Endothelial cell (in vitro differentiated cells): ENCODE results near the gene MAP2K7. TPM values are rescaled to one million over a fixed set of nuclear protein-coding genes. Genes with fewer than 3 reads are reported as not detected.
A peak's percentile ranks its signal among the peaks of the same experiment; 100 is the strongest.
"Not testable (repeated sequence)": the region's sequence is repeated elsewhere in the genome, so short reads cannot be mapped to it uniquely, and the experiment has no call there.

Source experiments
- DNase-seq: peaks from one replicate; pipeline ENCODE4 v3.0.0; 2021; ENCODE audit warnings: low spot score
- H3K27ac Mint-ChIP-seq: one replicate; pipeline ENCODE4 v1.8.0; 2021; ENCODE audit warnings: mixed read lengths, inconsistent platforms; ENCODE audit not compliant: unreplicated experiment
- H3K27me3 Mint-ChIP-seq: one replicate; pipeline ENCODE4 v1.8.0; 2021; ENCODE audit warnings: mild to moderate bottlenecking, moderate library complexity, mixed read lengths, inconsistent platforms; ENCODE audit not compliant: unreplicated experiment
- H3K36me3 Mint-ChIP-seq: one replicate; pipeline ENCODE4 v1.8.0; 2021; ENCODE audit warnings: mild to moderate bottlenecking, low read depth, mixed read lengths, inconsistent platforms; ENCODE audit not compliant: unreplicated experiment
- H3K4me1 Mint-ChIP-seq: one replicate; pipeline ENCODE4 v1.8.0; 2021; ENCODE audit warnings: mild to moderate bottlenecking, mixed read lengths, inconsistent platforms; ENCODE audit not compliant: unreplicated experiment
- H3K4me3 Mint-ChIP-seq: one replicate; pipeline ENCODE4 v1.8.0; 2021; ENCODE audit warnings: mild to moderate bottlenecking, mixed read lengths, inconsistent platforms; ENCODE audit not compliant: unreplicated experiment
- H3K9me3 Mint-ChIP-seq: one replicate; pipeline ENCODE4 v1.8.0; 2021; ENCODE audit warnings: mixed read lengths, inconsistent platforms; ENCODE audit not compliant: unreplicated experiment
- total RNA-seq: library from RNA; stranded (reverse); fragmentation: NEBNext Ultra II Directional; extraction: Animal tissue kit (Norgen Biotek cat#: 25700); gene quantifications from one replicate; pipeline ENCODE4 v1.2.1, GENCODE V29; 2021; ENCODE audit not compliant: unreplicated experiment
- TF ChIP-seq, protein P1 (sequence below): fragments of 200-600 bp; sonication (generic); IDR thresholded peaks from one replicate; pipeline ENCODE4 v1.5.0; 2021; ENCODE audit warnings: antibody characterized with exemption; ENCODE audit not compliant: unreplicated experiment

The MAP2K7 gene
- total RNA-seq, 1 donor from 2014 or later: 31.1 TPM

DNA sequence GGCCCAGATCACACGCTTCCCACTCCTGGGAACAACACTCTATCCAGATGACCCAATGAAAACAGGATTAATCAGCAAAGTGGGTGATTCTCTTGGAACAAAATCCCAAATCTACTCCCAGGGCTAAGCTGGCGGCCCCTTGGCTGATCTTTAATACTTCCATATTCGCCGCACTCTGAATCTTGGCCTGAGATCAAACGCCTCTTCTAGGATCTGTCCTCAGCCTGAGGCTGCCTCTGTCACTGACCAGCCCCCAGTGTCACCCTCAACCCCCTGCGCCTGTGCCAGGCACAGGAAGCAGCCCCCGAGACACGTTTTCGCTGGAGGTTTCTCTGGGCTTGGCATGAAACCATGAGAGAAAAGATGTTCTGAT is 24.6 kb downstream of the MAP2K7 start:
- Mint-ChIP-seq H3K27me3 (peaks cover 14% of the 10 kb centered on the region), H3K27ac (peak overlapping the region; percentile 81), H3K4me1 (peaks cover 4% of the 10 kb centered on the region), H3K4me3 (peak overlapping the region; percentile 84), H3K36me3 (peaks cover 4% of the 10 kb centered on the region), H3K9me3 (no peaks in the 10 kb centered on the region)
- no peak for DNase-seq
- TF ChIP-seq, protein P1, sequence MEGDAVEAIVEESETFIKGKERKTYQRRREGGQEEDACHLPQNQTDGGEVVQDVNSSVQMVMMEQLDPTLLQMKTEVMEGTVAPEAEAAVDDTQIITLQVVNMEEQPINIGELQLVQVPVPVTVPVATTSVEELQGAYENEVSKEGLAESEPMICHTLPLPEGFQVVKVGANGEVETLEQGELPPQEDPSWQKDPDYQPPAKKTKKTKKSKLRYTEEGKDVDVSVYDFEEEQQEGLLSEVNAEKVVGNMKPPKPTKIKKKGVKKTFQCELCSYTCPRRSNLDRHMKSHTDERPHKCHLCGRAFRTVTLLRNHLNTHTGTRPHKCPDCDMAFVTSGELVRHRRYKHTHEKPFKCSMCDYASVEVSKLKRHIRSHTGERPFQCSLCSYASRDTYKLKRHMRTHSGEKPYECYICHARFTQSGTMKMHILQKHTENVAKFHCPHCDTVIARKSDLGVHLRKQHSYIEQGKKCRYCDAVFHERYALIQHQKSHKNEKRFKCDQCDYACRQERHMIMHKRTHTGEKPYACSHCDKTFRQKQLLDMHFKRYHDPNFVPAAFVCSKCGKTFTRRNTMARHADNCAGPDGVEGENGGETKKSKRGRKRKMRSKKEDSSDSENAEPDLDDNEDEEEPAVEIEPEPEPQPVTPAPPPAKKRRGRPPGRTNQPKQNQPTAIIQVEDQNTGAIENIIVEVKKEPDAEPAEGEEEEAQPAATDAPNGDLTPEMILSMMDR: no peak

GRCh38 chr19:7928741-7929701 is 25.3 kb downstream of the MAP2K7 start:
- peak overlapping the region; percentile 84 for H3K4me3 Mint-ChIP-seq
- no peaks in the 10 kb centered on the region for H3K9me3 Mint-ChIP-seq
- peaks cover 4% of the 10 kb centered on the region for H3K4me1 Mint-ChIP-seq
- H3K27me3 Mint-ChIP-seq: peaks cover 13% of the 10 kb centered on the region
- TF ChIP-seq, protein P1: peak; percentile 60
- H3K36me3 Mint-ChIP-seq: peaks cover 4% of the 10 kb centered on the region
- H3K27ac Mint-ChIP-seq: peak overlapping the region; percentile 48
- DNase-seq: peak; percentile 79

DNA sequence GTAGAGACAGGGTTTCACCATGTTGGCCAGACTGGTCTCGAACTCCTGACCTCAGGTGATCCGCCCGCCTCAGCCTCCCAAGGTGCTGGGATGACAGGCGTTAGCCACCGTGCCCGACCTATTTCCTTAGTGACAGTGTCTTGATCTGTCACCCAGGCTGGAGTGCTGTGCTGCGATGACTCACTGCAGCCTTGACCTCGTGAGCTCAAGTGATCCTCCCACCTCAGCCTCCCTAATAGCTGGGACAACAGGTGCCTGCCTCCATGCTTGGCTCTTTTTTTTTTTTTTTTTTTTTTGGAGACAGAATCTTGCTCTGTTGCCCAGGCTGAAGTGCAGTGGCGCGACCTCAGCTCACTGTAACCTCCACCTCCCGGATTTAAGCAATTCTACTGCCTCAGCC is 26.4 kb downstream of the MAP2K7 start:
- H3K4me1 Mint-ChIP-seq, H3K4me3 Mint-ChIP-seq, H3K36me3 Mint-ChIP-seq, H3K27ac Mint-ChIP-seq, H3K9me3 Mint-ChIP-seq, DNase-seq: not testable (repeated sequence)
- peaks cover 13% of the 10 kb centered on the region for H3K27me3 Mint-ChIP-seq

- no peaks in the 10 kb centered on the region for H3K9me3 Mint-ChIP-seq
- H3K27me3 Mint-ChIP-seq: peaks cover 13% of the 10 kb centered on the region
- peaks cover 4% of the 10 kb centered on the region for H3K4me1 Mint-ChIP-seq
- DNase-seq: no peak
- H3K4me3 Mint-ChIP-seq: no peak overlapping the region
- no peak overlapping the region for H3K27ac Mint-ChIP-seq
- H3K36me3 Mint-ChIP-seq: peaks cover 7% of the 10 kb centered on the region
- TF ChIP-seq, protein P1: no peak
Observed at GRCh38 chr19:7930765-7931164, 27.1 kb downstream of the MAP2K7 start.

GRCh38 chr19:7931221-7932061 is 27.8 kb downstream of the MAP2K7 start:
- Mint-ChIP-seq H3K27ac (no peak overlapping the region), H3K36me3 (peaks cover 8% of the 10 kb centered on the region), H3K27me3 (peaks cover 10% of the 10 kb centered on the region), H3K4me1 (peaks cover 2% of the 10 kb centered on the region), H3K9me3 (no peaks in the 10 kb centered on the region), H3K4me3 (no peak overlapping the region)
- no peak for DNase-seq
- TF ChIP-seq, protein P1: no peak
